HG03159 (cell line): Measurements from ENCODE around the gene SCARB1.

Experiments used
- ATAC-seq: cut with Tn5 transposase; IDR thresholded peaks from one replicate; pipeline ENCODE4 v1.9.1; 2021; ENCODE audit warnings: mild to moderate bottlenecking, moderate library complexity; ENCODE audit not compliant: unreplicated experiment

Gene SCARB1

GRCh38 chr12:124764451-124764850 lies 99.2 kb downstream of the SCARB1 start:
- ATAC-seq = no peak

DNA sequence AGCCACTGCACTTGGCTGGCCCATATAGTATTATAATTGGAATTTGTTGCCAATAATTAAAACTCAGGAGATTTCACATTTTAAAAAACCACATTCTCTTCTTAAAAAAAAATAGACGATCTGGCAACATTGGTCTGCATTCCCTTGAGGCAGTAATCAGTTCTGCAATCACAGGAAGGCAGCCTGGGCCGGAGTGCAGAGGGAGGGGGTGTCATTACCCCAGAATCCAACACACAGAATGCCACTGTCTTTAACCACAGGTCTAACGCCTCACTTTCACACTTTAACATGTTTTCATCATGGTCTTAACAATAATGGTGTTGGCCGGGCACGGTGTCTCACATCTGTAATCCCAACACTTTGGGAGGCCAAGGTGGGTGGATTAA lies 100.1 kb downstream of the SCARB1 start:
- ATAC-seq = no peak

DNA sequence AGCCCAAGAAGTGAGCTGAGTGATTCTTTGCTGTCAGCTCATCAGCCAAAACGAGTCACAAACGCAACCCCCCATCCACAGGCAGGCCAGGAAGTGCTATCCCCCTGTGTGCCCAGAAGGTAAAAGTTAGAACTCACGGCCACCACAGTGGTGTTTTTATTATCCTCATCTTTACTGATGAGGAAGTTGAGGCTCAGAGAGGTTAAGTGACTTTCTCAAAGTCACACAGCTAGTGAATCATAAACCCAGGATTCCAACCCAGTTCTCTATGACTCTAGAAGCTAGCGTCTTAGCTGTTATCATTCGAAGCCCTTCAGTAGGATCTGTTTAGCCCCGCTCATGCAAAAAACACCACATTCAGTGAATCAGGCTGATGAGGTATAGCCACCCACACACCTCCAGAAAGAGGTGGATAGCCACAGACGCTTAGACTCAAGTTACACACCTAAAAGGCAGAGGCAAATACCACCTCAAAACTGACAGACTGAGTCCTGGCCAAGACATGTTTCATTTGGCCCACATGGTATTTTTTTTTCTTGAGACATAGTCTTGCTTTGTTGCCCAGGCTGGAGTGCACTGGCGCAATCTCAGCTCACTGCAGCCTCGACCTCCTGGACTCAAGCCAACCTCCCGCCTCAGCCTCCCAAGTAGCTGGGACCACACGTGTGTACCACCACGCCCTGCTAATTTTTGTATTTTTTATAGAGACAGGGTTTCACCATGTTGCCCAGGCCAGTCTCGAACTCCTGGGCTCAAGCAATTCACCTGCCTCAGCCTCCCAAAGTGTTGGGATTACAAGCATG lies 100.7 kb downstream of the SCARB1 start:
- no peak for ATAC-seq

- ATAC-seq = no peak
Measured at GRCh38 chr12:124762384-124762783, 101.3 kb downstream of the SCARB1 start.

DNA sequence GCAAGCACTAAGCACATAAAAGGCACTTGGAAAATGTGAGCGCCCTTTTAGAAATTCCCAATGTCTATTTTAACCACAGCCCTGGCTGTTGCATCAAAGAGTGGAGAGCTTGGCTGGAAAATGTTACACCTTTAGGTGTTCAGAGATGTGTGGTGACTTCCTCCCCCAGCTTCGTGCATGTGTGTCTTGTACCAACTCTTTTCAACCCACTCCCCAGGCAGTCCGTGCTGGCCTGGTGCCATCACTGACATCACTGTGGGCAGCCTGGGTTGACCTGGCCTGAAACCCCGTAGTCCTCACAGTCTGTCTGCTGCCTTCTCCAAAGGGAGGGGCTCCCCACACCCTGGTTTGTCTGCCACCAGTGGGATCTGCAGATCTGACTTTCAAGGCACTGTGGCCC lies 101.8 kb downstream of the SCARB1 start:
- ATAC-seq = no peak

- no peak for ATAC-seq
Measured at GRCh38 chr12:124761056-124761455, 102.6 kb downstream of the SCARB1 start.

DNA sequence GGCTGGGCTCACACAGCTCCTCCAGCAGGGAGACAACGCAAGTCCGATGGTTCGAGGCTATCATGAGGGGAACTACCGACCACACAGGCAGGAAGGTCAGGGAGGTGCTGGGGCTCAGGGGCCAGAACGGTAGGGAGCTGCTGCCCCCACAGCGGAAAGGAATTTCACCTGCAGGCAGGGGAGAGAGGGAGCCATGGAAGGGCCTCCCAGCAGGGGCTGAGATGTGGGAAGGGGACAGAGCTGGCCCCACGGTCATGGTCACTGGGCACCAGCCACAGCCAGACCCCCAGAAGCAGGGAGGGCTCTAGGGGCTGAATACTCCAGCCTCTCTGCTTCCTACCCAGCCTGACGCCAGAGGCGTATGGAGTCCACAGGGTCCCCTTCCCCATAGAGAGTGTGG lies 103.1 kb downstream of the SCARB1 start:
- no peak for ATAC-seq

- ATAC-seq = no peak
Measured at GRCh38 chr12:124759841-124760503, 103.7 kb downstream of the SCARB1 start.

DNA sequence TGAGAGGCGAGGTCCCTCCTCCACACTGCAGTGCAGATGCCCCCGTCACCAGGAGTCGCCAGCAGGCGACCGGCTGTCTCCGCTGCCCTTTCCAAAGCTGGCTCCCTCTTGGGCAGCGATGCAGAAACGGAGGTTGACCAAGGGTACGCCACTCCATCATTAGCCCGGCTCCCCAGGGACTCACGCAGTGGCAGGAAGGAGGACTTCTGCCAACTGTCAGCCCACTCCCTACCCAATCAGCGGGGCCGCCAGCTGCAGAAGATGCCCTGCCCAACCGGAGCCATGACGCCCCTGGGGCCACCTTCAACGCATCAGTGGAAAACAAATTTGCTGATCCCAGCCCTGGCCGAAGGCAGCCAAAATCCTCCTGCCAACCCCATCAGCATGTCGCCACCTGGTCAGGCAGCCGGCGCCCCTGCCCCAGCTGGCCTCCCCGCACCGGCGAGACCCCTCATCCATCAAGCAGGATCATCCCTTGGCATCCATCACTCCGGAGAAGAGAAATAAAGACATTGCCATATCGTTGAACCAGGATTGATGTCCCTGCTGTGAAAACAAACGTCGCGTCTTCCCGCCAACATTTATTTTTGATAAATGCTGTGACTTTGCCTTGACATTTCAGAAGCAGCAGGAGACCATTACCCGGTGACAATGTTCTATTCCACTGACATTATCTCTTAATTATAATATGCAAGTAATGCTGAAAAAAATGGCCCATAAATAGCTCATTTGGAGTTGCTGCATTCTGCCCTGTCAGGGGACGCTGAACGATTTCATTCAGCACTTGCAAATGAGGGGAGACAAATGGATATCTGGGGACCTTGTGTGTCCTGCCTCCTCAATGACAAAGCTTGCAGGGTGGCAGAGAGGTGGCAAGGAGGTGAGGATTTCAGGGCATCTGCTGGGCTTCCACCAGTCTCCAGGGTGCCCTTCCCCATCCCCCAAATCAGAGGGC lies 105.1 kb downstream of the SCARB1 start:
- ATAC-seq = no peak

- no peak for ATAC-seq
Measured at GRCh38 chr12:124757329-124757728, 106.3 kb downstream of the SCARB1 start.

DNA sequence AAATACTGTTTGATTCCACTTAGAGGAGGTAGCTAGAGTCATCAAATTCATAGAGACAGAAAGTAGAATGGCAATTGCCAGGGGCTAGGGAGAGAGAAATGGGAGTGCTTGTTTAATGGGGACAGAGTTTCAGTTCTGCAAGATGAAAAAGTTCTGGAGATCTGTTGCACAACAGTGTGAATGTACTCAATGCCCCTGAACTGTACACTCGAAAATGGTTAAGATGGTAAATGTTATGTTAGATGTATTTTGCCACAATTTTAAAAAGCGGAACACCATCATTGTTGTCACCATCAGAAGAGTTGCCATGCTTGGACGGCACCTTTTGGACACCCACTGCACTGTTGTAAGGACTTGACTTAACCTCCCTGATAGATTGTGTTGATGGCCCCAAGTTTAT lies 106.9 kb downstream of the SCARB1 start:
- no peak for ATAC-seq

DNA sequence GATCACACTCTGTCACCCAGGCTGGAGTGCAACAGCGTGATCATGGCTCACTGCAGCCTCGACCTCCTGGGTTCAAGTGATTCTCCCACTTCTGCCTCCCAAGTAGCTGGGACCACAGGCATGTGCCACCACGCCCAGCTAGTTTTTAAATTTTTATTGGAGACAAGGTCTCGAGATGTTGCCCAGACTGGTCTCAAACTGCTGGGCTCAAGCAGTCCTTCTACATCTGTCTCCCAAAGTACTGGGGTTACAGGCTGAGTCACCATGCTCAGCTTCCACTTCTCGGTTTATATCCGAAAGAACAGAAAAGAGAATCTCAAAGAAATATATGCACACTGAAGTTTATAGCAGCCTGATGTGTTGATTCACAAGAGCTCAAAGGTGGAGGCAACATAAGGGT lies 107.5 kb downstream of the SCARB1 start:
- no peak for ATAC-seq

- no peak for ATAC-seq
Measured at GRCh38 chr12:124755801-124756148, 107.9 kb downstream of the SCARB1 start.

DNA sequence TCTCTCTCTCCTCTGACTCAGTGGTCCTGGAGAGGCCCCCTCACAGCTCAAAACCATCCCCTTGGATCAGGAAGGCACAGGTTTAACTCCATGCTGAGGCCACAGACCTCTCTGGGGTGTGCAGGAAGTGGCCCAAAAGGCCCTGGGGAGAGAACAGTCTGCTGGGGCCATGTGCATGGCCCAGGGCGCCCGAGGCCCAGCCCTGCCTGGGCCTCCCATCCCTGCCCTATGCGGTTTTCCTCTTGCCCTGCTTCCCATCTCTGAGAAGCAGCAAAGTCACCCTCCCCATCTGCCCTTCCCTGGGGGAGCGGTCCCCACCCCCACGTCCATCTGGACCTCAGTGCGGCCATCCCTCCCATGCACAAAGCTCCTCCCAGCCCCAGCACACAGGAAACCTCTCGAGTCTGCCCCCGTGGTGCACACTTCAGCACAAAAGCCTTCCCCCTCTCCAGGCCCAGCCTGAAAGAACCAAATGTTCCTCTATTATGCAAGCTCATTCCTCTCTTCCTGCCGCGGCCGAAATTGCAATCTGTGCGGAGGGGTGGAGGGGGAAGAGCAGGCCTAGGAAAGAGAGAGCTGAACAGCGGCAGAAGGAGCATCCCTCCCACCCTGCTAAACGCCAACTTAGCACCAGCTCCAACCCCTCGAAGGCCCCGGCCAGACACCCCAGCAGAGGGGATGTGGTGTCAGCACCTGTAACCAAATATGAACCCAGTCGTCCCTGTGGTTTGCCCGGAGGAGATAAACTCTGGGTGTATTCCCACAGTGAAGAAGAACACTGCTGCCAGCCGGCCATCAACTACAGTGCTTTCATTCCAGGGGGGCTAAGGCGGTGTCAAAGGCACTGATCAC lies 108.5 kb downstream of the SCARB1 start:
- ATAC-seq = no peak

GRCh38 chr12:124754491-124754890 lies 109.2 kb downstream of the SCARB1 start:
- no peak for ATAC-seq

DNA sequence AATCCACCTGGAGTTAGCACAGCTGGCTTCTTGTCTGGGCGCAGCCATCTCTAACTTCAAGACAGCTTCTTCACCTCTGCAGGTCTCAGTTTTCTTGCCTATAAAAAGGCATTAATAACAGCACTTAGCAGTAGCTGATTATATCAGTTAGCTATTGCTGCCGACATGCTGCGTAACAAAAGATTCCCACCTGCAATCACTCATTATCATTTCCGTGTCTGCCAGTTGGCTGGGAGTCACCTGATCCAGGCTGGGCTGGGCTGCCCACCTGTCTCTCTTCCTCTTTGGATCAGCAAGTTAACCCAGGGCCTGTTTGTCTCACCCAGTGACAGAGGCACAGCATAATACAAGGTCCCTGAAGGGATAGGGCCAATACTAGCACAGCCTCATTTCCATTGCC lies 109.7 kb downstream of the SCARB1 start:
- no peak for ATAC-seq

DNA sequence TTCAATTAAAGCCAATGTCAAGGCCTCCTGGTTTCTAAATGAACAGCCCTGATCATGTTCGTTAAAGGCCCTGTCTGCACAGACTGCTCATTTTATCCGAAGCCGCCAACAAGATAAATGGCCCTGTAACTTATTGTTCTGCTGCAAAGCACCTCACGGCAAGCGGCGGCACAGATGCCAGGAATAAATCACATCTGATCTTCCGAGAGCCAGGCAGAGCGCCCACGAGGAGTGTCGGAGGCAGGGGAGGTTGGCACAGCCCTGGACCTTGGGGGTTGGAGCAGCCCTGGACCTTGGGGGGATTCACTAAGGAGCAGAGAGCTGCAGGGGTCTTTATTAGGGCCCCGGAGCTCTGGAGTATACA lies 110.5 kb downstream of the SCARB1 start:
- ATAC-seq = no peak

DNA sequence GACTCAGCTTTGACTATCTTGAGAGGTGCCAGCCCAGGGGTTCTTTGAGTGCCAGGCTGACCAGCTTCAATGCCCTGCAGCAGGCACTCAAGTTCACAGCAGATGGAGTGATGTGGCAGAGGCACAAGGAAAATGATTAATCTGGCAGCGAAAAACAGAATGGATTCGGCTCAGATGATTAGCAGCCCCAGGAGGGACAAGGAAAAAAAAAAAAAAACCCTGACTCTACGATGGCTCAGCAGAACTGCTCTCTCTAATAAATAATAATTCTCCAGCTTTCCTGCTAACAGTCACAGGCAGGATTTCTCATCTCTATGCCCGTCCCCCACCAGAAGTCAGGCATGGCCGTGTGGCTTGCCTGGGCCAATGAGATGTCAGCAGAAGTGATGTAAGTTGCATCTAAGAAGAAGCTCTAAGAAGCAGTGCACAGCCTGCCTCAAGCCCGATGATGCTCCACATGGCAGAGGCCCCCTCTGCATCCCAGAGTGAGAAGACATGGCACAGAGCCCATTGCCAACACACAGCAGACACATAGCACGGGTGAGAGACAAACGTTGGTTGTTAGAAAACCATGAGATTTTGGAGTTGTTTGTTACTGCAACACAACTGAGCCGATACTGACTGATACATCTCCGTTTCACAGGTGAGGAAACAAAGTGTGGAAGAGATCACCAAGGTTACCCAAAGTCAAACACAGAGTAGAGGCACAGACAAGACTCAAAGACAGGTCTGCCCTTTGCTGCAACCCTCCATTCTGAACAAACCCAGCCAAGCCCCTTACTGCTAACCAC lies 111.0 kb downstream of the SCARB1 start:
- ATAC-seq = no peak

DNA sequence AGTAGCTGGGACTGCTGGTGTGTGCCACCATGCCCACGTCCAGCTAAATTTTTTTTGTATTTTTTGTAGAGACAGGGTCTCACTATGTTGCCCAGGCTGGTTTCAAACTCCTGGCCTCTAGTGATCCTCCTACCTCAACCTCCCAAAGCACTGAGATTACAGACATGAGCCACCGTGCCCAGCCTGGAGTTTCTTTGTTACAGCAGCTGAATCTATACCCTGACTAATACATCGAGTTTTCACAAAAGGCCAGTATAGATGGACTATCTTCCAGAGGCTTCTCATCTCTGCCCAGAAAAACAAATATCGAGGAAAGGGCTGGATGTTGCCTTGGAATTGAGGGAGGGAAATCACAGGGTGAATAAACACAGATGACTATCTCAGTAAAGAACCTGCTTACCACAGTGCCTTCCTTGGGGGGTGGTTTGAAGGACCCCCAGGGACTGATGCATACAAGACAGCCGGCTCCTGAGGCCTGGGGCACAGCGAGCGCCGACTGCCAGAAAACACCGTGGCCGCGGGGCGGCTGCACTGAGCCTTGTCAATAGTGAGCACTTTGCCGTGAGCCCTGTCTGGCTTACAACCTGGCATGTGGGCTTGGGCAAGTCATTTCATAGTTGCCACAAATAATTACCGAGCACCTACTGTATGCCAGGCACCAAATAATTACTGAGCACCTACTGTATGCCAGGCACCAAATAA lies 111.9 kb downstream of the SCARB1 start:
- no peak for ATAC-seq
